SK-MEL-5 (cell line): ENCODE measurements around the gene PLD5. TPM values are rescaled to one million over a fixed set of nuclear protein-coding genes. Genes with fewer than 3 reads are reported as not detected.
"Not testable (repeated sequence)": the region's sequence is repeated elsewhere in the genome, so short reads cannot be mapped to it uniquely, and the experiment has no call there.

Source experiments
- DNase-seq: peaks from one replicate; pipeline ENCODE4 v3.0.0-alpha.2; 2016; ENCODE audit warnings: low read depth, low spot score
- in situ Hi-C: cut with HindIII; loops from 2 replicates; pipeline ENCODE4 v1.10.0; 2016; ENCODE audit warnings: low sequenced_read_pairs, high pct_unique_total_duplicates, low pct_unique_long_range_greater_than_20kb
- total RNA-seq: library from RNA; depleted of rRNA; stranded (reverse); fragments of >200 nt; shearing (Covaris generic); gene quantifications from 2 replicates; pipeline ENCODE4 v1.2.3, GENCODE V29; 2014

The PLD5 gene
- total RNA-seq, 1 experiment from 2014 or later, result not detected

DNA sequence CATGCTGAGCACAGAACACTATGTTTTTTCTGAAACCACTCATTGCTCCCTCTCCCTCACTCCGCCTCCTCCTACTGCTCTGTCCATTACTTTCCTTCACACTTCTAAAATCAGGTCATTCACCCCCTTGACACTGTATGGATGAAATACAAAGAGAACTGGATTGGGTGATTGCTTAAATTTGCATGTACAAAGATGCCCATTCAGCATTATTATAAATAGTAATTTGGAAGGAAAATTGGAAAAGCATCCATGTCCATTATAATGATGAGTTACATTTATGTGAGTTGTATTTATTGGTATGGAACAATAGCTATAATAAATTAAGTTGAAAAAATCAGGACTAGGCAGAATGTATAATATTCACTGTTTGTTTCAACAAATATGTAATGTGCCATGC, 83.7 kb downstream of the PLD5 start:
- in situ Hi-C loops, result no loop called here
- no peak for DNase-seq

DNA sequence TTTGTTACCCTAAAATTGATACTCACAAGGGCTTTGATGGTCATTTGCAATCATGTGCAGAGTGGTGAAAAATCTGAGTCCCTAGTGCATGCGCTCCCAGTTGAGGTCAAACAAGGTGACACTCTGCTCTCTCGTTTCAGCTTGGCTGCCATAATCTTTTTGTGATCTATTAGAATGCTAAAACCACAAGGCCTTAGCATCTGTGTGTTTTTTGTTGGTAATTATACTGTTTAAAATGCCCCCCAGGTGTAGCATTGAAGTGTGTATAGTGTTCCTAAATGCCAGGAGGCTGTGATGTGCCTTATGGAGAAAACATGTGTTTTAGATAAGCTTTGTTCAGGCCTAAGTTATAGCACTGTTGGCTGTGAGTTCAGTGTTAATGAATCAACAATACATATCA, 89.3 kb downstream of the PLD5 start:
- DNase-seq, result no peak
- in situ Hi-C loops, result no loop called here

DNA sequence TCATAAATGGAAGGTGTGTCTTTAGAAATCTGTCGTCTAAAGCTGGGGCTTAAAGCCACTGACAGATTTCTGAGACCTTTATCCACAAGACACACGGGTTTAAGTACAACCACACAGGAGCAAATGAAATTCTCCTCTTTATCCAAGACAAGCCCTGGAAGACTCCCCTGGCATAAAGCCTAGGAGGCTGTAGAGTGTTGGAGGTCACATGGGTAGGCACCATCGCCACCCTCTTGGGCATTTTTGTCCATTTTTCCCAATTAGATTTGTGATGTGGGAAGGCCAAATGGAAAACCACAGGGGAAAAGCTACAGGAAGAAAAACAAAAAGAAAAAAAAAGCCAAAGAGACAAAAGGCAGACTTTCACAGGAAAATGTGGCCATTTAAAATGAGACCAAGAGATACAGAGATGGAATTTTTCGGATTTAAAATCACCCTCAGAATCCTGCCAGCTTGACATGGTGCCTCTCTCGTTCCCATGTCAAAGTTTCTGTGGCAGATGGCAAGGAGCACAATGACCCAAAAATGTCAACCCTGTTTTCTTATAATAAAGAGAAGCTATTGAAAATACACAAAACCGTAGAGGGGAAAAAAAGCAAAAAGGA, 91.9 kb downstream of the PLD5 start:
- in situ Hi-C loops, result no loop called here
- no peak for DNase-seq

DNA sequence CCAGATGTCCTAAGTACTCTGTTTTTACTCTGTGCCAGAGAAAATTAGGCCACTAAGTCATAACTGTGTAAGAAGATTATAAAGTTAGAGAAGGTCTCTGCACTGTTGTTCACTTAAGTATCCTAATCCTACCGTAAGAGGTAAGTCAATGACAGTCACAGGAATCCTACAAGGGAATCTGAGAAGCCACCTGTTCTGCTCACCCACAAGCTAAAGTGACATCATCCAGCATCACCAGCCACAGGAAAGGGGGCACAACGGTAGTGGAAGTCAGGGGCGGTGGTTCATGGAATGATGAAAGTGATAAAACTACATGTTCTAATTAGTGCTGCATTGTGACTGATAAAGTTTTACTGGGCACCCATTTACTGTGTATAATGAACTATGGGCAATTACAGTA, 92.7 kb downstream of the PLD5 start:
- DNase-seq, result no peak
- in situ Hi-C loops, result no loop called here

DNA sequence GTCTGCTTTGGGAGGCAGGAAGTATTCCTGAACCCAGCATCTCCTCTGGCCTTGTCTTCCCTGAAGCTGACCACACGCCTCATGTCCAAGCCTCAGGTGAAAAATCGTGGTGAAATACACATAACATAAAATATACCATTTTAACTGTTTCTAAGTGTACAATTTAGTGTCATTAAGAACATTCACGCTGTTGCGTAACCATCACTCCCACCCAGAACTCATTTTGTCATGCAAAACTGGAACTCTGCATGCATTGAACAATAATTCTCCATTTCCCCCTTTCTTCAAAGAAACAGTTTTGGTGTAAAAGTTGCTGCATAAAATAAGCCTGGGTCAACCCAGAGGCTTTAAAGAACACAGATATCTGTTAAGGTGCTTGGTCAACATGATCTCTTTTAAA, 93.5 kb downstream of the PLD5 start:
- in situ Hi-C loops, result no loop called here
- no peak for DNase-seq

DNA sequence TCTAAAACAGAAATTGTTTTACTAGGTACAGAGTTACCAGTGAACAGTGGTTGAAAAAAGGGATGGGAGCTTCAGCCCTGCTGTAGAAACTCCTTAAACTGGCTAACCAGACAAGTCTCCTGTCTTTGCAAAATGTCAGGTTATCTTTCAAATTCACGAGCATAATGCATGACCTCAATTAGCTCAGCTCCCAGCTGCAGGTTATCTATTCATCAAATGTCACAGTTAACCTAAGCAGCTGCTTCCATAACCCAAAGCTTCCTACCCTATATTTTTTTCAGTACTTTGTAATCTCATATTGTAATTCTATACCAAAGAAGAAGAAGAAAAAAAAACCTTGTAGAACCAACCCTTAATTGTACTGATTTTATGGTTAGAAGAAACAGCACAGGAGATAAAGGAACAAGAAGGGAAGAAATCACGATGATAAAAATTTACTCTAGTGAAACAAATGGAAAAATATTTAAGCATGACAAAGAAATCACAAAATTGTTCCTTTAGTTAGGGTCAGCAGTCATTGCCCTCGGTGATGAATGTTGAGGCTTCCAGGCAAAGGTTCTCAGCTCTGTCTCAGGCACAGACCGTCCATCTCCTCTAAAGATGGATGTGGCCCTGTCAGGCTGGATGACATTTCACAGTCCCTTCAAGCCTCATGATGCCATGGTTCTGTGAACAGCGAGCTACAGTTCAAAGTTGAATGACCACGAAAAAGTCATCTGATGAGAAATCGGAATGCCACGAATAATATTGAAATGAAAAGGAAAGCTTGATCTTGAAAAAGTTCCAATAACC, 95.9 kb downstream of the PLD5 start:
- in situ Hi-C loops, result no loop called here
- DNase-seq, result no peak

DNA sequence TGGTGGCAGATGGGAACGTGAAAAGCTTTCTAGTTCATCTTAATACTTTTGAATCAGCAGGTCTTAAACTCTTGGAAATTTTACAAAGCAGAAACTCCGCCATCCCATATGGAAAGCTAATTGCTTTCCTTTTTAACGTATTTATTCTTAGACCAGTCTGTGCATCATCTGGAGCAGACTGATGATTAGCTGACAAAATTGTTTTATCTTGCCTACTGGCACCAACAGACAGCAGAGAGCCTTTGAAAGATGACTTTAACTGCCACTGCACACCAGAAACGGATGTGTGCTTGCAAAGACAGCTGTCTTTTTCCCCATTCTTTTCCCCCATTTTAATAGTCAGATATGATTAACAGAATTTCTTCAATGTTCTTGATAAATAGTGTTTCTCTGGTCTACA, 97.0 kb downstream of the PLD5 start:
- in situ Hi-C loops, result no loop called here

DNA sequence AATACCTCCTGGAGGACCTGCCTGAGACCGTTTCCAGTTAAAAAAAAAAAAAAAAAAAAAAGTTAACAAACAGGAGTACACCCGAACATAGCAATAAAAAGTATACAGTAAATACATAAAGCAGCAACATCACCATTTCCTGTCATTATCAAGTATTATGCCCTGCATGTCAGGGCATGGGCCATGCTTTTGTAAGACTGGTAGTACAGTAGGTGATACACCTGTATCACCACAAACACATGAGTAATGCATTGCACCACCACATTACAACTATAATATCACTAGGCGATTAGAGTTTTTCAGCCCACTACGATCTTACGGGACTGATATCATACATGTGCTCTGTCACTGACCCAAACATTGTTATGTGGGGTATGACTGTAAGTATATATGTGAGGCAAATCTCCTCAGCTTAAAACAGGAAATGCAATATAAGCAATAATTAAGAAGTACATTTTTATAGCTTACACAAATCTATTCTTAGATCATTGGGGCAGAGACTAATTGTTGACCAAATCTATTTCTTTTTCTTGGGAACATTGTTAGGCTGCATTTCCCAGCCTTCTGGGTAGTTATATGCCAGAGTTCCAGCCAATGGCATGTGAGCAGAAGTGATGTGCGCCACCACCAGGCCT, 98.1 kb downstream of the PLD5 start:
- in situ Hi-C loops, result no loop called here

More for the DNA sequence above, 97.0 kb downstream of the PLD5 start:
- no peak for DNase-seq

DNA sequence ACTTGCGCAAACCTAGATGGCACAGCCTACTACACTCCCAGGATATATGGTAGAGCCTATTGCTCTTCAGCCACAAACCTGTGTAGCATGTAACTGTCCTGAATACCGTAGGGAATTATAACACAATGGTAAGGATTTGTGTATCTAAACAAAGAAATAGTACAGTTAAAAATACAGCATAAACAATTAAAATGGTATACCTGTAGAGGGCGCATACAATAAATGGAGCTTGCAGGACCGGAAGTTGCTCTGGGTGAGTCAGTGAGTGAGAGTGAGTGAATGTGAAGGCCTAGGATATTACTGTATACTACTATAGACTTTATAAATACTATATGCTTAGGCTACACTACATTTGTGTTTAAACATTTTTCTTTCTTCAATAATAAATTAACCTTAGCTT, 99.3 kb downstream of the PLD5 start:
- in situ Hi-C loops, result no loop called here
- DNase-seq, result peak; percentile 37

More for the DNA sequence above, 98.1 kb downstream of the PLD5 start:
- peak; percentile 33 for DNase-seq

DNA sequence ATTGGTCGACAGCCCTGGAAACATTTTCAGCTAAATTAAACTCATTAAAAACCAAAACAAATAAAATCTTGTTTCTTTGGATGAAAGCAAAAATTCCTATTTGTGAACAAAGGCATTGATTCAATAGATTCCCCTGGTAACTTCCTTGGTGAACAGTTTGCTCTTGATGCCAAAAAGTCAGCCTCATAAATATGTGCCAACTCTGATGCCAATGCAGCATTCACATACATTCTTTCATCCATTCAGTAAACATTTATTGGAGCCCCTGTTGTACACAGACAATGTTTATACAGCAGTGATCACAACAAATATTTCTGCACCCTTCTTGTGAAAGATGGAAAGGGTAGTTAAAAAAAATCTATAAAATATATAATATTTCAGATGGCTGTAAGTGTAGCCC, 107.8 kb downstream of the PLD5 start:
- no peak for DNase-seq
- in situ Hi-C loops, result no loop called here

DNA sequence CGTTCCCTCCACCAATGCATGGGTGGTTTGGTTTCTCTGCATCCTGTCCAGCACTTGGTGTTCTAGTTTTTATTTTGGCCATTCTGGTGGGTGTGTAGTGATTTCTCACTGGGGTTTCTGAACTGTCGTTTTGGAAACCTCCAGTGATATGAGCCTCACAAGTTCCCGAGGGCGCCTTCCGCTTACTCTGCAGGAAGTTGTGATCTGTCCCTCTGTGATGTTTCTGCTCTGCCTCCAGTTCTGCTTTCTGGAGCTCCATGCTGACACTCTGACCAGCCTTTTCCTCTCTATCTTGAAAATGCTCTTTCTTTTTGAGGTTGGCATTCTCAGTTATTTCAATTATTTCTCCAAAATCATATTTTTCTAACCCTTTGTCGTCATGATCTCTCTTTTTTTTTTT, 111.6 kb downstream of the PLD5 start:
- no peak for DNase-seq
- in situ Hi-C loops, result no loop called here

DNA sequence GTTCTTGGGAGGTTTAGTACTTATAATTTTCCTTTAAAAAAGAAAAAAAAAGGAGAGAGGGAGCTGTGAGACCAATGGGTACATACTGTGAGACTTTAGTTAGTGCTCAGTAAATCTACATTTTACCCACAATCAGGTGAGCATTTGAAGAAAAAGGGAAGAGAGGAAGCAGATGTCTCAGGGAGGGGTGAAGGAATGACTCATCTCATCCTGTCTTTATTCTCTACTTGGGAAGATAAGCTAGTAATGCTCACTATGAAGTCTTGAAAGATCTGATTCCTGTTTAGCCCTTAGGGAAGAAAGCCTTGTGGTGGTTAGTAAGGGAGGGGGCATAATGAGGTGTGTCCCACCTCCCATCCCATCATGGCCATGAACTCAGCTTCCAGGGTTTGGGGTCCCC, 112.6 kb downstream of the PLD5 start:
- in situ Hi-C loops, result no loop called here
- DNase-seq, result no peak

DNA sequence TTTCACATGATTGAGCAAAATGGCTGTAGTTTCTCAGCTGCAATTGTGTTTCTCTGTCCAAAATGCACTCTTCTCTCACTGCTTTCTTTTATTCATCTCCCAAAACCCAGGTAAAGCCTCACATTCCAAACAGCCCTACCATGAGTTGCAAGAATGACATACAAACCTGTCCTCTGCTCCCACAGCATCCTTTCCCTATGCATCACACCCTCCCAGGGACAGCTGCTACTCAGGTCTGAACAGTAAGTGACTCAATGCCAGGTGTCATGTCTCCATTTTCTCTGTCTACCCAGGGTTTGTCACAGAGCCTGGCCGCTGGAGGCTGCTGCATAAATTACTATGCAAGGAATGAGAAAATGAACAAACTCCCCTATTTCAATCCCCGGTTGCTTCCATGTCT, 118.5 kb downstream of the PLD5 start:
- DNase-seq, result no peak
- in situ Hi-C loops, result no loop called here

DNA sequence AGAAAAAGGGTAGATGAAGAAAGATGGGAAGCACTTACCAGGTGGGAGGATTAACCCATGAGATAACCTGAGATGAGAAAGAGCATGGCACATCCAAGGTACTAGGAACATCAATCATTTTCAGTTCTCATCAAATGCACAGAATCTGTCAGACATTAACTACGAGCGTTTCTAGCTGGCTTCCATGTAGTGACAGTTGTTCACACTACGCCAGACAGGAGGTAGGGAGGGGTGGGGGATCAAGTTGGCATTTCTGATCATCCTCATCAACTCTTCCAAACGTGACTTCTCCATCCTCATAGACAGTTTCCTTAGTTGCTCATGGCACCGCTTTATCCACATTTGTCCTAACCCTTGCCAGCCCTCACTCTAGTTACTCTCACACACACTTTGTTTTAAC, 120.2 kb downstream of the PLD5 start:
- DNase-seq, result no peak
- in situ Hi-C loops, result no loop called here

DNA sequence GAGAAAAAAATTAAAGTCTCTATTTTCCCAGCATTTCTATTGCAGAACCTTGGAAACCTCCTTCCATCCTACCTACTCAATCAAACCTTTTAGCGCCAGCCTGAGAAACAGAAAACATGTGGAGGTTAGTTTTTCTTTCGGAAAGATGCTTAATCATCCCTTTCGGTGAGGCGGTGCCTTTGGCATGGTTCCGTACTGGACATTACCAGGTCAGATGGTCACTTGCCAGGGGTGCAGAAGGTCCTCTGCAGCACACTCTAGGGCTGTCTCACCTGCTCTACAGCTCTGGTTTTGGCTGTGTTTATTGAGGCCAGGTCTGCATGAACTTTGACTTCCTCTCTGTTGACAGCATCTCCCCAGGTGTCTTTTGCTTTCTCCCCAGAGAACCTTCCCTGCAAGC, 121.5 kb downstream of the PLD5 start:
- in situ Hi-C loops, result no loop called here
- no peak for DNase-seq

DNA sequence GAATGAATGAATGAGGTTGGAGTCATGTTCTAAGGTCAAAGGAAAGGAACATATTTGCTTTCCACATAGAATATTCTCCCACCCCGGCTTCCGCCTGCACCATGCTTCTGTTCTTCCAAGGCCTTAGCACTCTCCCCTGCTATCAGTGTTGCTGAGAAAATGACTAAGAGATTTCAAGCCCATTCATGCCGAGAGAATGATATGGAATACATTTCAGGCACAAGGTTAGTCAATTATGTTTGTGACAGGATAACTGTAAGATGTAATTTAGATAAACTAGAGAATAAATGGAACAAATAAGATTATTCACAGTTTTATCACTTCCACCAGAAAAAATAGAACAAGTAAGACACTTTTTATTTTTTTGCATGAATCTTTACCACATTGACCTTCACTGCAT, 122.6 kb downstream of the PLD5 start:
- in situ Hi-C loops, result no loop called here
- no peak for DNase-seq

DNA sequence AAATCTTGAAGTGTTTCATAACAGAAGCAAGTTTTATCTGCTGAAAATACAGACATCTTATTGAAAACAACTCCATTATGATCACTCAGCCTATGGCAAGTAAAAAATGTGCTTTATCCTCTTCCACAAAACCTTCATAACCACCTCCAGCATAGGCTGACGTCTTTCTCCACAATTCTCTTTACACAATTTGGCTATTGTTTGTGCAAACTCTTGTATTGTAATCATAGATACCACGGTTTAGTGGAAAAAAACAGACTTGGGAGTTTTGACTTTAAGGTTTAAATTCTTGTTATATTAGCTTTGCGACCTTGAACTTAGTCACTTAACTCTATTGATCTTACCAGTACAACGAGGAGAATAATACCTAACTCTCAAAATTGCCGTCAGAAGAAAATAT, 126.1 kb downstream of the PLD5 start:
- peak; percentile 3 for DNase-seq
- in situ Hi-C loops, result no loop called here

DNA sequence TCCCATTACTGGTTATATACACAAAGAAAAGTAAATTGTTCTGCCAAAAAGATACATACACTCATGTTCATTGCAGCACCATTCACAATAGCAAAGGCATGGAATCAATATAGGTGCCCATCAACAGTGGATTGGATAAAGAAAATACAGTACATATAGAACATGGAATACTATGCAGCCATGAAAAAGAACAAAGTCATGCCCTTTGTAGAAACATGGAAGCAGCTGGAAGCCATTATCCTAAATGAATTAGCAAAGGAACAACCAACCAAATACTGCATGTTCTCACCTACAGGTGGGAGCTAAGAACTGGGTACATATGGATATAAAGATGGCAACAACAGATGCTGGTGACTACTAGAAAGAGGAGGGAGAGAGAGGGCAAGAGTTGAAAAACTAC, 132.6 kb downstream of the PLD5 start:
- in situ Hi-C loops, result no loop called here

DNA sequence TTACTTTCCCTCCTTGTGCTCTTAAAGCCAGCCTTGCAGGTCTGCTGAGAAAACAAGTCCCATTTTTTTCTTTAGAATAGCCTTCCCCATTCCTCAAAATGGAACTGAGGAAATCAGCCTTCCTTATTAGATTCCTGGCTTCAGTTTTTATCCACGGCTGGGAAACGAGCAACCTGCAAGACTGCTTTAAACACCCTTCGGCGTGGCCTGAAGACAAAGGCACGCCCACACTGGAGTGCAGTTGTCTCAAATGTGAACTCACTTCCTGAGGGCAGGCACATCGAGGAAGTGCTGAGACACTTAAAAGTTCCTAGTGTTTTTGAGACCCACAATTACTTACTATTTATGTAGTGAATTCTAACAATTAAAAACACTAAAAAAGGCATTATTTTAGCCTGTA, 148.4 kb downstream of the PLD5 start:
- DNase-seq, in situ Hi-C loops: not testable (repeated sequence)

More for the DNA sequence above, 132.6 kb downstream of the PLD5 start:
- DNase-seq, result no peak
